GM18858 (cell line): ENCODE data around the gene ZNF667.

Experiments
- ATAC-seq: cut with Tn5 transposase; IDR thresholded peaks from one replicate; pipeline ENCODE4 v1.9.1; 2021; ENCODE audit not compliant: unreplicated experiment

ZNF667 gene

GRCh38 chr19:56393119-56394012, 83.8 kb downstream of the ZNF667 start, which contains the start of gene ZNF582:
ZNF582 (minus strand) TSS chr19:56393534; CDS start chr19:56391752, 1,782 bp downstream.
- ATAC-seq, result peak; percentile 78
